DOHH2 (cell line): ENCODE measurements around the gene RPS6KA4.

Source experiments
- H3F3A ChIP-seq: fragments of 200-600 bp; sonication (generic), shearing (Covaris generic); 2 replicates; pipeline ENCODE4 v1.6.0; 2016; ENCODE audit warnings: antibody characterized with exemption, mild to moderate bottlenecking; ENCODE audit not compliant: control insufficient read depth, insufficient read depth
- H3K27ac ChIP-seq: fragments of 200-600 bp; sonication (generic); 2 replicates; pipeline ENCODE4 v1.5.1; 2014; ENCODE audit warnings: low read depth, mild to moderate bottlenecking, low read length, moderate library complexity
- H3K27me3 ChIP-seq: fragments of 200-600 bp; sonication (generic); 2 replicates; pipeline ENCODE4 v1.6.1; 2014; ENCODE audit warnings: mild to moderate bottlenecking, low read length, mixed read lengths; ENCODE audit not compliant: control insufficient read depth
- H3K36me3 ChIP-seq: fragments of 200-600 bp; sonication (generic); 2 replicates; pipeline ENCODE4 v1.6.1; 2014; ENCODE audit warnings: mild to moderate bottlenecking, low read length, moderate library complexity, mixed read lengths; ENCODE audit not compliant: control insufficient read depth
- H3K4me1 ChIP-seq: fragments of 200-600 bp; sonication (generic); 2 replicates; pipeline ENCODE4 v1.6.1; 2014; ENCODE audit warnings: mild to moderate bottlenecking, low read length, mixed read lengths; ENCODE audit not compliant: control insufficient read depth
- H3K4me2 ChIP-seq: fragments of 200-600 bp; sonication (generic); 2 replicates; pipeline ENCODE4 v1.6.0; 2014; ENCODE audit warnings: mild to moderate bottlenecking, low read length, moderate library complexity
- H3K4me3 ChIP-seq: fragments of 200-600 bp; sonication (generic); 2 replicates; pipeline ENCODE4 v1.5.1; 2014; ENCODE audit warnings: mild to moderate bottlenecking, low read length, mixed read lengths
- H3K79me2 ChIP-seq: fragments of 200-600 bp; sonication (generic); 2 replicates; pipeline ENCODE4 v1.6.1; 2014; ENCODE audit warnings: mild to moderate bottlenecking, low read length, mixed read lengths; ENCODE audit not compliant: control insufficient read depth
- H3K9me2 ChIP-seq: fragments of 200-600 bp; sonication (generic); replicated peaks from 2 replicates; pipeline ENCODE4 v1.6.1; 2014; ENCODE audit warnings: mild to moderate bottlenecking, low read length, mixed read lengths; ENCODE audit not compliant: control insufficient read depth
- H3K9me3 ChIP-seq: fragments of 200-600 bp; sonication (generic); 2 replicates; pipeline ENCODE4 v1.6.1; 2014; ENCODE audit warnings: antibody characterized with exemption, low read length, mixed read lengths; ENCODE audit not compliant: control insufficient read depth, insufficient read depth
- H4K20me1 ChIP-seq: fragments of 200-600 bp; sonication (generic); 2 replicates; pipeline ENCODE4 v1.6.0; 2014; ENCODE audit warnings: low read depth, mild to moderate bottlenecking, antibody characterized with exemption, low read length, moderate library complexity; ENCODE audit not compliant: control insufficient read depth, insufficient read depth
- CTCF ChIP-seq: fragments of 200-600 bp; sonication (generic); IDR thresholded peaks from one replicate; pipeline ENCODE4 v1.5.1; 2014; ENCODE audit warnings: antibody characterized with exemption, mild to moderate bottlenecking, low read depth, low read length; ENCODE audit not compliant: poor library complexity, severe bottlenecking
- EZH2phosphoT487 ChIP-seq: fragments of 200-600 bp; sonication (generic); IDR thresholded peaks from 2 replicates; pipeline ENCODE4 v1.6.1; 2017; ENCODE audit warnings: borderline replicate concordance, mild to moderate bottlenecking, antibody characterized with exemption, low read length, moderate library complexity, mixed read lengths

The RPS6KA4 gene

DNA sequence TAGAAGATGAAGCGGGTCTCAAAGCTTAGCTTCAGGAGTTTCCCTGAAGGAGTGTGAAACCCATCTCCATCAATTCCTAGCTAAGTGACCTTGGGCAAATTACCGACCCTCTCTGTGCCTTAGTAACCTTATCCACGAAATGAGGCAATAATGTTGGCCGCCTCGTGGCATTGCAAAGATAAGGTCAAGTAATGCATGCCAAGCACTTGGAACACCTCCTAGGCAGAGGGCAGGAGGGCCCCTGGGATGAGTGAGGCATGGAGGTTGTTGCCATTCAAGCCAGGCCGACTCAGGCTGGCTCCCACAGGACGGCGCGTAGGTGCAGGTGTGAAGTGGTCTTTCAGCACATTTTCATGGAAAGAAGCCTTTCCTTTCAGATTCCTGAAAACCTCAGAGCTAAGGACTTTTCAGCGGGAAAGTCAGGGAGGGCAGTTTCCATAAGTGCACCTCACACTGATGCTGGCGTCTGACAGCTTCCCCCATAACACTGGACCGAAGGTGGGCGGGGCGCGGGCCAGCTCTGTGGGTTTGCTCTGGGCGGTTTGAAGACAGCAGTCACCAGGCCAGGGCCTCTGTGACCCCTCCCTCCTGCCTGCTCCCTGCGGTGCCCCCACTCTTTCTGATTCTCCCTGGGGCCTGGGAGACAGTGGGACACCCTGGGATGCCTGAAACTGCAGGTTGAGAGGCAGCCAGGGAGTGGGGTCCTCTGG, 25.2 kb downstream of the RPS6KA4 start:
- H3K36me3 ChIP-seq: no peaks in the 10 kb centered on the region
- H3K4me3 ChIP-seq: no peak overlapping the region
- no peaks in the 10 kb centered on the region for H3K27me3 ChIP-seq
- H3K27ac ChIP-seq: no peak overlapping the region
- TF ChIP-seq CTCF: no peak
- H3K79me2 ChIP-seq: no peaks in the 10 kb centered on the region
- peaks cover 18% of the 10 kb centered on the region for H3K4me1 ChIP-seq
- no peaks in the 10 kb centered on the region for H4K20me1 ChIP-seq
- H3K4me2 ChIP-seq: no peak overlapping the region
- no peaks in the 10 kb centered on the region for H3F3A ChIP-seq
- no peaks in the 10 kb centered on the region for H3K9me3 ChIP-seq
- no peaks in the 10 kb centered on the region for H3K9me2 ChIP-seq

DNA sequence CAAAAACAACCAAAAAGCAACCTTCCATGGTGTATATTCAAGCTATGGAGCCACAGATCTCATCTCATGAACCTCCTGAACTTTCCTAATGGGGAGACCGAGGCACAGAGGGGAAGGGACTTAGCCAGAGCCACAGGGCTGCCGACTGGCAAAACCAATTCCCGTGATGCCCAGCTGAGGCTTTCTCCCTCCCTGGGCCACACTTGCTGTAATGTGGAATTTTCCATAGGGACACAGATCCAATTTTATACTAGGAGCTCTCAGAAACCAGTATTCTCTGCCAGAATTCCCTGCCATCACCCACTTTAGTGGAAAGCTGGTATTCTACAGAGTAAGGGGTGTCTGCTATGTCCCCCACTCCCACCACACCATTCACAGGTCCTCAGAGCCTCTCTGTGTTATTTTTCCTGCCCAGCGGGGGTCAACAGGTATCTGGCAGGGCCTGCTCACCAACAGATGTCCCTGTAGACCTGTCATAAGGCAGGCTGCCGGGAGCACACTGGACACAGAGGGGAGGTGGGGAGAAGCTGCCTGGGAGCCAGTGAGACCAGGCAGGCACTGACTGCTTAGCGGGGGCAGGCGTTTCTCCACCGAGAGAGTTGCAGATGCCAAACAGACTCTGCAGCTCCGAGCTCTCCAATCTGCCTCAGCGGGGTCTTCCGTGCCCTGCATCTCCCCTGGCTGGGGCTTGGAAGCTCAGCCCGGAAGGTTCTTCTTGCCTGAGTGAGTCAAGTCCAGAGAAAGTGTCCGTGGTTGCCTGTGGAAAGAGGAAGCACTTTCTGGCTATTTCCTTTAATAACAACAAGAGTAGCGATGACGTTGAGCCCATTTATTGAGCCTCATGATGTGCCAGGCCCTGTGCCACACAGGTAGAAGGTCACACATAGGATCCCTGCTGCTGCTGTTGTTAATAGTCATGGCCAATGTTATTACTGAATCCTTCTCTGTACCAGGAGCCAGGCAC, 26.3 kb downstream of the RPS6KA4 start:
- Histone ChIP-seq H3K9me2 (no peaks in the 10 kb centered on the region), H3K4me2 (peak overlapping the region; percentile 38), H3K27ac (no peak overlapping the region)

DNA sequence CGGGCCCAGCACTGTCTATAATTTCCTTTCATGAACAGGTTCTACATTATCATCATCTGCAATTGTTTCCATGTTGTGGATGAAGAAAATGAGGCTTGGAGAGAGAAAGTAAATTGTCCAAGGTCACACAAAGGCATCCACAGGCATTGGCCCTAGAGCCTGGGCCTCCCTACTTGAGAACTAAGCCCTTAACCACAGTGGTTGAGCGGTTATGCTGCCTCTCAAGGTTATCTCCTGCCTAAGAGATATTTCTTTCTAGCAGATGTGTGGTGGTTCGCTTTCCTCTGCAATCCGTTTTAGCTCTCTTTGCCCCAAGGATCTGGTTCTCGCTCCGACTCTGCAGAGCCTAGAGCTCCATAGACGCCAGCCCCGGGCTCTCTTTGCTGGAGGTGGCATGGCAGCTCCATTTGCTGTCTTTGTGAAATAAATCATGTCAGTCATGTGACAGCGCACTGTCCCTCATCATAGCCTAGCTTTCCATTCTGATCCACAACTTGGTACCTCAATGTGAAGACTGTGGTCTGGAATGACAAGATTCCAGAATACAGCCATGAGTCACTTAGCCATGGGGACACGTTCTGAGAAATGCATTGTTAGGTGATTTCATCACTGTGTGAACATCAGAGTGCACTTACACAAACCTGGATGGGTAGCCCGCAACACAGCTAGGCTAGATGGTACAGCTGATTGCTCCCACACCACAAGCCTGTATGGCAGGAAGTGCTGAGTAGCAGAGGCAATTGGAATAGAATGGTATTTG, 27.2 kb downstream of the RPS6KA4 start:
- no peaks in the 10 kb centered on the region for H3F3A ChIP-seq
- no peaks in the 10 kb centered on the region for H3K9me3 ChIP-seq
- H3K36me3 ChIP-seq: no peaks in the 10 kb centered on the region
- TF ChIP-seq EZH2phosphoT487 (no peak), CTCF (no peak)
- H3K4me3 ChIP-seq: peak overlapping the region; percentile 2; the same call in 1 of the 2 replicates
- peak overlapping the region; percentile 38 for H3K4me2 ChIP-seq
- H3K4me1 ChIP-seq: peaks cover 18% of the 10 kb centered on the region
- no peak overlapping the region for H3K27ac ChIP-seq
- H3K9me2 ChIP-seq: no peaks in the 10 kb centered on the region
- H3K79me2 ChIP-seq: no peaks in the 10 kb centered on the region
- H4K20me1 ChIP-seq: no peaks in the 10 kb centered on the region
- H3K27me3 ChIP-seq: no peaks in the 10 kb centered on the region

More for the DNA sequence above, 26.3 kb downstream of the RPS6KA4 start:
- no peaks in the 10 kb centered on the region for H3K9me3 ChIP-seq
- no peaks in the 10 kb centered on the region for H3K79me2 ChIP-seq
- no peaks in the 10 kb centered on the region for H3K27me3 ChIP-seq
- H3K36me3 ChIP-seq: no peaks in the 10 kb centered on the region
- no peak for TF ChIP-seq CTCF
- TF ChIP-seq EZH2phosphoT487: no peak
- H3K4me3 ChIP-seq: peak overlapping the region; percentile 2; the same call in 1 of the 2 replicates
- H3K4me1 ChIP-seq: peaks cover 18% of the 10 kb centered on the region
- no peaks in the 10 kb centered on the region for H3F3A ChIP-seq
- no peaks in the 10 kb centered on the region for H4K20me1 ChIP-seq
